ENCODE measurements around the gene SYNGR1.

GRCh38 chr22:39415506-39415905 is 65.7 kb downstream of the SYNGR1 start:
- TF ChIP-seq CTCF (IDR thresholded peaks at IDR 0.05) (no peak), RARB (CRISPR knock-in tag; IDR thresholded peaks at IDR 0.05) (no peak), POLR2A (IDR thresholded peaks at IDR 0.05; ENCODE audit: low read length) (no peak), SMC3 (IDR thresholded peaks at IDR 0.05) (no peak), BHLHE40 (IDR thresholded peaks at IDR 0.05; ENCODE audit: low read depth, low read length) (no peak), USF2 (IDR thresholded peaks at IDR 0.05) (no peak), TP53 (CRISPR knock-in tag; IDR thresholded peaks at IDR 0.05) (no peak)

Measured in A549 (cell line).